ENCODE data around the gene TPGS2.
"Not testable (repeated sequence)": the region's sequence is repeated elsewhere in the genome, so short reads cannot be mapped to it uniquely, and the experiment has no call there.

TPGS2 gene

DNA sequence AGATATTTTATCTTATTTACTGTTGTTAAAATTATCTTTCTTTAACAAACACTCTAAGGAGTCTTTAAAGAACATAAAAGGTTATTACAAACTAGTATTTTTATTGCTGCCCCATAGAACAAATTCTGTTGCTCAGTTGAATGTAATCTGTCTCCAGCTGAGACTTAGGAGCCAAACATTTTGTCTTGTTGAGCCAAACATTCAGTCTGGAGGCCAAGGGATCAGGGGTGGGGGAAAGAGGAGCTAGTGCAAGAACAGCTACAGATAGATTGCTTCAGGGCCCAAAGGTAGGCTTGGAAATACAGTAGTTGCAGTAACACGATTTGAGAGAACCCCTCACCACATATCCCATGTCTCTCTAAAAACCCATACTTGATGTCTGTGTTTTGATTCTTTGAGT, 51.2 kb downstream of the TPGS2 start:
- in situ Hi-C loops (cut with MboI; ENCODE audit: low sequenced_read_pairs): no loop called here

DNA sequence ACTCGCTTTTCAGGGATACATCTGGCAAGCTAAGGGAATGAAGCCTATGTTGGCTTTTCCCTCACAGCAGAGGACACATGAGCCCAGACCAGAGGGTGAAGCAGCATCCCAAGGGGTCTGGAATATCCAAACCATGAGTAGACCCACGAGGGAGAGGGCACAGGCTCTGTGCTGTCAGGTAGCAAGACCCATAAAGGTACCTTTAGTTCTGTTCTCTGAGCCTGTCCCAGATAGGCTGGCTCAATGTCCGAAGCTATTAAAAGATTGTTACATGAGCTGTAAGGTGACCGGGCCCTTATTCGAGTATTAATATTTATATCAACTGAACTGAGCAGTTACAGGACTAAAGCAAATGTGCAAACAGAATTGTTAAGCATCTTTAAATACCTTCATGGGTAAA, 52.2 kb downstream of the TPGS2 start:
- in situ Hi-C loops (cut with MboI; ENCODE audit: low sequenced_read_pairs): no loop called here

DNA sequence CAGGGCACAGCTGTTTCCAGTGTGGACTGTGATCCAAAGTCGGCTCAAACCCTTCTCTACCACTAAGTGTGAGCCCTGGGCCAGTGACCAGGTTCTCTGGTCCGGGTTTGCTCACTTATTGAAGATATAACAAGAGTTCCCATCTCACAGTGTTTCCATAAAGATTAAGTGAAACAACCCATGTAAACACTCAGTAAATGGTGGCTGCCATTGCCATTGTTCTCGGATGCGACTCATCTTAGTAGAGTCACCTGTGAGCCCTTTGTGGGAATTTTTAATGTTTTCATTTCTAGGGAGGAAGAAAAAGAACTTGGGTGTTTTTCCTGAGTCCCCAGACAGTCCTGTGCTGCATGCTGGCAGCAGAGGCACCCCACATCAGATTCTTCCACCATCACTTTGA, 53.4 kb downstream of the TPGS2 start:
- in situ Hi-C loops (cut with MboI; ENCODE audit: low sequenced_read_pairs): no loop called here

DNA sequence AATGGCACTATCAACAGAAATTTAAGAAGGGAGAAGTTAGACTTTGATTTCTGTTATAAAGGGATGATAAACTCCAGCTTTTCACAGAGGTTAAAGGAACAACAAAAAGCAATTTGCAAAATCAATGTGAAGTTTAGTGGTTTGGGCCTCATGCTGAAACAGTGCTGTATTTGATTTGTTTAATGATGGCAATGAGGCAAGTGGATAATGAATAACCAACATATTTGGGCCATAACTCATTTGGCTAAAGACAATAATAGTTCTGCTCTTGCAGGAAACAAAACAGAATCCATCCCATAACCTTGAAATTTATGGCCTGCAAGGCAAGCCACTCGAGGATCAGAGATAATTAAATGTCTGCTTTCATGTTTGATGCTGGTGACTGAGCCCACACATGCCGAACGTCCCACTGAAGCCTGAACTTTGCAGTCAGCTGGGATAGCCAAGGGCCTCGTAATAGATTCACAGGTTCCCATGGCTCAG, 56.5 kb downstream of the TPGS2 start:
- in situ Hi-C loops (cut with MboI; ENCODE audit: low sequenced_read_pairs): no loop called here

DNA sequence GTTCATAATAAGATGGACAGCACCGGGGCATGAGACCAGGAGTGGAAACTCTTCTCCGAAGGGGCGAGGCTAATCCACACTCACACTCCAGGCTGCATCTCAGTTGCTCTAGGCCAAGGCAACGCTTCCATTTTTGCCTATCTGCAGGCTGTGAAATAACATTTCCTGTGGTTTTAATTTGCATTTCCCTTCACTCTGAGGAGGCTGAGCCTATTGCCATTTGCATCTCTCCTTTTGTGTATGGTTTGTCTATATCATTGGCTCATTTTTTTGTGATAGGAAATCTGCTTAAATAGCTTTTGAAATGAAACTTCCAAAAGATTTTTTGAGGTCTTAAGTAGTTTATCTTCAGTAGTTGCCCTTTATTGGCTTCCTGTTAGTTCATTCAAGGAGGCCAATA, 57.6 kb downstream of the TPGS2 start:
- in situ Hi-C loops (cut with MboI; ENCODE audit: low sequenced_read_pairs): no loop called here

DNA sequence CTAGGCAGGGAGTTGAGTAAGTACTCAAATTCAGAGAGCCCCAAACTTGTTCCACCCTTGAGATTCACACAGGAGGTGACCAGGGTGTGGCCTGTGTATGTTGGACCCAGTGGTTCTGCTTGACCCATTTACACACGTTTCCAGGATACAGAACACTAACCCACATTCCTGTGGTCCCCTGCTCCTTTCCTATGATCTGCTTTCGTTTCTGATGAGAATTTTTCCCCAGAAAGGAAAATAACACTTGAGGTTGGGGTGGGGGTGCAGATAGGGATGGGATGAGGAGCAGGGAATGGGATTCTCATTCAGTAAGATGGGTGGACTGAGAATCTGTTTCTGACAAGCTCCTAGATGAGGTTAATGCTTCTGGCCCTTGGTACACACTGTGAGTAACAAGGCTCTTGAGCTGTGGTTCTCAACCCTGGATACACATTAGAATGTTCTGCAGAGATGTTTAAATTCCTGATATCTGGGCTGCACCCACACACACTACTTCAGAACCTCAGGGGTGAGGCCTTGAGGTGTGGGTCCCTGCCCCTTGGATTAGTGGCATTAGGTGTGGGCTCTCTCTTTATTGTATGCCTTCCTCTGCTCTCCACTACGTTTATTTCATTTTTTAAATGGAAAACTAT, 58.4 kb downstream of the TPGS2 start:
- in situ Hi-C loops (cut with MboI; ENCODE audit: low sequenced_read_pairs): no loop called here

DNA sequence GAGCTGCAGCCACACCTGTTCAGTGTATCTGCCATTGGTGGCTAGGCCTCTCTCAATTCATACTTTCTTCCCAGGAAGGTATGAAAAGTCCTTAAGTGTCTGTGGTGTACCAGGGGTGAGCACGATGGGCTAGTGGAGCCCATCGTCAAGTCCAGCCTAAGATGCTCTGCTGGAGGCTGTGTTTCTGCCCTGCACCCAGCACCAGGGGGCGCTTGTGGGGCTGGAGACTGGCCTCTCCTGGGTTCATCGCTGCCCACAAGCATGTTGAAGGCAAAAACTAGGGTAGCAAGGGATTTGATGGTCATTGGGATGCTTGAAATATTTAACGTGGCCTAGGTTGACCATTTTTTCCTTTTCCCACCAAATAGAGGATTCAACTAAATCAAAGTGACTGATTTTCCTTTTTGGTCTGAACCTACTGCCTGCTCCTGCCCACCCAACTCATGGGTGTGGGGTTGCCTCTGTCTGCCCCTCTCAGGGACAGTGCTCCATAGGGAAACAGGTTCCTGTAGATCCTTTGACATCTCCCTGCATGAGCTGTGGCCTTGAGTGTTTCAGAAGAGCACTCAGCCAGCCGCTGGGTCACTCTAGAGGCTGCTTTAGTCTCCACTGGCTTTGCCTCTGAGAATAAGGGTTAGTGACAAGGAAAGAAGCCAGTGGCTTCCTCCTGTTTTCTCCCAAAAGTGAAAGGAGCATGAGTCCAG, 59.0 kb downstream of the TPGS2 start:
- in situ Hi-C loops (cut with MboI; ENCODE audit: low sequenced_read_pairs): no loop called here

DNA sequence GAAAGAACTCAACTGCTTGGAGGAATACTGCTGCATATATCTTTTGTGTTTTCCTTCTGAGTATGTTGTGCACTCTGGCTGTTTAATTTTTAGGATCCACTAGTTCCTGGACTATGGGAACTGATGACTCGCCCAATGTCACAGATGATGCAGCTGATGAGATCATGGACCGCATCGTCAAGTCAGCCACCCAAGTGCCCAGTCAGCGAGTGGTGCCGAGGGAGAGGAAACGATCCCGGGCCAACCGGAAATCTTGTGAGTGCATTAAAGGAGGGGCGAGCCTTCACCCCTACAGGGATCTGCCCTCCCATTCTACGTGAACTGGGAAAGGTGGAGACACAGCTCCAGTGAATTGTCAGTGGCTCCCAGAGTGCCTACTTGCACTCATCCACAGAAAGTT, 59.6 kb downstream of the TPGS2 start:
- in situ Hi-C loops (cut with MboI; ENCODE audit: low sequenced_read_pairs): no loop called here

DNA sequence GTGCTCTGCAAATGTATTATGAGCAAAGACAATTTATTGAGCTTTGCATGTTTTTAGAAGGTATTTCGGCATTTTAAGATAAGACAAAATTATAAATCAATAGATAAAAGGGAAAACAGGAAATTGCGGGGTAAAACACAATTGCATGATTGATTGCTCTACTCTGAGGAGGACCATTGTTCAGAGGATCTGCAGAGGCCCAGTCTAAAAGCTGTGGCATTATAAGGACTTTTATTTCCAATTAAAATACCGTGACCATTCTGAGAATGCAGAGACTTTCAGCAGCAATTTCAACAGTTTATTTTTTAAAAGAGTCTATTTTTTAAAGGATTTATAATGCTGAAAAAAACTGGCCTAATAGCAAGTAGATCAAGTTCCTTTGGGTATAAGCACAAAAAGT, 62.0 kb downstream of the TPGS2 start:
- in situ Hi-C loops (cut with MboI; ENCODE audit: low sequenced_read_pairs): no loop called here

DNA sequence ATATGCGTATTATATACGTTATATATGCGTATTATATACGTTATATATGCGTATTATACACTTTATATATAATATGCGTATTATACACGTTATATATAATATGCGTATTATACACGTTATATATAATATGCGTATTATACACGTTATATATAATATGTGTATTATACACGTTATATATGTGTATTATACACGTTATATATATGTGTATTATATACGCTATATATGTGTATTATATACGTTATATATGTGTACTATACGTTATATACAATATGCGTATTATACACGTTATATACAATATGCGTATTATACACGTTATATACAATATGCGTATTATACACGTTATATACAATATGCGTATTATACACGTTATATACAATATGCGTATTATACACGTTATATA, 65.8 kb downstream of the TPGS2 start:
- in situ Hi-C loops (cut with MboI; ENCODE audit: low sequenced_read_pairs): not testable (repeated sequence)

DNA sequence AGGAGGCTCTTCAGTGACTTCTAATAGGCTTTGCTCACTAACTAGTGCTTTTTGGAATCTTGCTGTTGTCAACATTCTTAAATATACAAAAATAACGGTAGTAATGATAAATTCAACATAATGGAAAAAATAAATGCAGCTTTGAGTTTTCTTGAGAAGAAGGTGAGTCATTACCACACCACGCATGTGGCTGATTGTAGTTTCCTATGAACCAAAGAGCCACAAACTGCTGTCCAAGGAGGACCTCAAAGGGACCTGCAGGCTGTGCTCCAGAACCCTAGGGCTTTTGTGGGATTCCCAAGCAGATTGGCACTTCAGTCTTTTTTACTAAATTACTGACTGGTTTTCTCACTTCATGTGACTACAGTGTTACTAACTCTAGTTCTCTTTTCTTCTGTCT, 66.7 kb downstream of the TPGS2 start:
- in situ Hi-C loops (cut with MboI; ENCODE audit: low sequenced_read_pairs): no loop called here

DNA sequence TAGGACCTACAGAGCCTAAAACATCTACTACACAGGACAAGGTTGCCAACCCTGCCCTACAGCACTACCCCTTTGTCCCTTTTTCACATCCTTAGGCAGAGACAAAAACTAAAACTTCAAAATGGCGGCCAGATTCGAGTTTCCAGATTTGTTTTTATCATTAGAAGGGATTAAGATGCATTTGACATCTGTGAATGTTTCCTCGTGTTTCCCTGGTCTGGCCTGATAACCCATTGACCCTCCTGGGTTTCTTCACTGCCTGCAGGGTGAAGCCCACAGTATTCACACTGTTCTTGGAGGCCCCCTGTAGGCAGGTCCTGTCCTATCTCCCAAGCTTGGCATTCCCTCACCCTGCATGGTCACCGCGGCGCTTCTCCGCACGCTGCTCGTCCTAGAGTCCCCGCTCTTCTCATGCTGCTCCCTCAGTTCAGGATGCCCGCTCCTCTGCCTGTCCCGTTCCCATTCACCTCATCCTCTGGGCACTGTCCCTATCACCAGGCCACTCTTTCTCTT, 67.6 kb downstream of the TPGS2 start:
- in situ Hi-C loops (cut with MboI; ENCODE audit: low sequenced_read_pairs): no loop called here

DNA sequence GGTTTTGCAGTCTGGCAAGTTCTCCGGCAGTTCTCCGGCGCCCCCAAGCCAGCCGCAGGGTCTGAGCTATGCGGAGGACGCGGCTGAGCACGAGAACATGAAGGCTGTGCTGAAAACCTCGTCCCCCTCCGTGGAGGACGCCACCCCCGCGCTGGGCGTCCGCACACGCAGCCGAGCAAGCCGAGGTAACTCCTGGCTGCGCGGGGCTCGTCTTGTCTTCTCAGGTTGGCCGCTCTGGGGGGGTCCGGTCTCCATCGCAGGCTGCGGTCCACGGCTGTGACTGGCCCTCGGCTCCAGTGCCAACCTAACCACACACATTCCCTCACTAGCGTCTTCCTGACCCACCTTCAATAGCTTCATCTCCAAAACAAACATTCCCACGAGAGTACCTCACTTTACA, 68.2 kb downstream of the TPGS2 start:
- in situ Hi-C loops (cut with MboI; ENCODE audit: low sequenced_read_pairs): no loop called here

DNA sequence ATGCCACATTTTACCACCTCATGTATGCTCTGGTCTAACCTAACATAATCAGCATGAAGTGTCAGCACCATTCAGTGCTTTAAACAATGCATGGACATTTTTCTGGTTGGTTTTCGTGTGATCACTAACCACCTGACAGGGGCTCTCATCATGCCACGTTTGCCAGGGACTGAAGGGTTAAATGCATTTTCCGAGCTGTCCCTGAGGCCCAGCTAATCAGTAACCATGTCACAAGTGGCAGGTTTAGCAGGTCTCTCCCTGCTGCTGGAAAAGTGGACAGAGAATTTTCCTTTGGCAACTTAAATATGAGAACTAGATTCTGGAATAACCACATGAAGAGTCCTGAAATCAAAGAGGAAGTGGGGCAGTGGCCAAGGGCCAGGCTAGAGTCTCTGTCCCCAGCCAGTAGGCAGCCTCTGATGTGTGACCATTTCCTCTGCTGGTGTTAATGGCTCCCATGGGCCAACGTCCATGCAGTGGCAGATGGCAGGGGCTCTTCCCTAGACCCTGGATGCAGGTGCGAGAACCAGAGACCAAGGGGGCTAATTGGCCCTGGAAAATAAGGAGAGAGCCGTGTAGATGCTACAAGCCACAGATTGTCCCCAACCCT, 69.5 kb downstream of the TPGS2 start:
- in situ Hi-C loops (cut with MboI; ENCODE audit: low sequenced_read_pairs): no loop called here

DNA sequence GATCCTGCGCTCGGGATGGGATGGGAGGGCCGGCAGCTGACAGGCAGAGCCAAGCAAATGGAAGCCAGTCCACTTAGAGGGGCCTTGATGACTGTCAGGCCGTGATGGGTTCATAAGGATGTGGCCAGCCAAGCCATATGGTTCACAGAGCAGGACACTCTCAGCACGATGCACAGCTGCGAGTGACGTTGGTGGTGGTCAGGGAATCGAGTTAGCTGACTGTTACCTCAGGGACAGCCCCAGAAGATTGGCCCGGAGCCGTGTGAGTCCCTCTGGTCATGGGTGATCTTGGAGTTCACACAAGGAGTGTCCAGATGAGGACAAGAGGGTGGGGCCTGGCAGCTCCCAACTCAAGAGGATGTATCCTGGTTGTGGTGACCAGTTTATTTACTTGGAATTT, 70.2 kb downstream of the TPGS2 start:
- in situ Hi-C loops (cut with MboI; ENCODE audit: low sequenced_read_pairs): no loop called here

DNA sequence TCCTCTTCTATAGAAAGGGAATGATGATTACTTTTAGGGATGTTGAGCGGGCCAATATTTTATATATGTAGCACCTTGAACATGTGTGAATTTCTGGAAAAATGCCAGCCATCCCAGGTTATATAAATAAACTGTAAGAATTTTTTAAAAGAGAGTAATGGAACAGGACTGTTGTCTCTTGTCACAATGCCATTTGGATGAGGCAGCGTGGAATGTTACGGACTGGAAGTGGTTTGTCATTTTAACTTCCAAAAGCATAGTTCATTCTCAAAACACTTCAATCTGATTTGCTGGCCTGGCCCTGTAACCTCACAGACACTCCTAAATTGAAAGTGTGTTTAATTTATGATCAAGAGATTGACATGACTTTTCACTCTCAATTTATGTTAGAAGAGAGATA, 70.8 kb downstream of the TPGS2 start:
- in situ Hi-C loops (cut with MboI; ENCODE audit: low sequenced_read_pairs): no loop called here

DNA sequence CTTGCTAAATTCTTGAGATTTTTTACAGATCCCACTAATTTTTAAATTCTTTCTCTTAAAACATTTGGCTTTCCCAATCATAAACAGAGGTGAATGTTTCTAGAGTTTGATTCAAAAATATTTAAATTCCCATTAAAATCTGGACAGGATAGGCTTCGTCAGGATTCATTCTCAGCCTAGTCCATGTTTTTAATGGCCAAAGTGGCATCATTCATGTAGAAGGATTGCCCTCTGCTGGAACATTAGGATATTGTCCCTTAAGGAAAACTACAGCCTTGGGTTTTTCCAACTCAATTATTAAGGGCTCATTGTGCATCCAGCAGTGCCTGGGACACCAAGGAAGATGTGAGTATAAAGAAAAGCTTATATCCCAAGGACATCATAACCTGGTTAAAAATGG, 71.7 kb downstream of the TPGS2 start:
- in situ Hi-C loops (cut with MboI; ENCODE audit: low sequenced_read_pairs): no loop called here

DNA sequence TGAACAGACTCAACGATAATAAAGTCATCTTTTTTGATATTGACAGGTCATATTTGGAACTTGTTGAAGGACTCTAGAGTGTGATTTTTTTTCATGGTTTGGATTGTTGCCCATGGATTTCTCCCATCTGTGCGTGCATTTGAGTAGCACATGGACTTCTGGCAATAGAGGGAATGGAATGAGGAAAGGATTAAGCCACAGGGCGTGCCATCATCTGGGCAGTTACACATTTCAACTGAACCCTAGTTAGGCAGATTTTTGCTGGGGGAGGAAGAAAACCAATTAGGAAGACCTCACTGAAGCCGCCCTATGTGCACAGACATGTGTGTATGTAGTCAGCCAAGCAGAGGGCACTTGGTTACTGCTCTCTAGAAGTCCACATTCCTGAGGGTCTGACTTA, 72.6 kb downstream of the TPGS2 start:
- in situ Hi-C loops (cut with MboI; ENCODE audit: low sequenced_read_pairs): no loop called here

DNA sequence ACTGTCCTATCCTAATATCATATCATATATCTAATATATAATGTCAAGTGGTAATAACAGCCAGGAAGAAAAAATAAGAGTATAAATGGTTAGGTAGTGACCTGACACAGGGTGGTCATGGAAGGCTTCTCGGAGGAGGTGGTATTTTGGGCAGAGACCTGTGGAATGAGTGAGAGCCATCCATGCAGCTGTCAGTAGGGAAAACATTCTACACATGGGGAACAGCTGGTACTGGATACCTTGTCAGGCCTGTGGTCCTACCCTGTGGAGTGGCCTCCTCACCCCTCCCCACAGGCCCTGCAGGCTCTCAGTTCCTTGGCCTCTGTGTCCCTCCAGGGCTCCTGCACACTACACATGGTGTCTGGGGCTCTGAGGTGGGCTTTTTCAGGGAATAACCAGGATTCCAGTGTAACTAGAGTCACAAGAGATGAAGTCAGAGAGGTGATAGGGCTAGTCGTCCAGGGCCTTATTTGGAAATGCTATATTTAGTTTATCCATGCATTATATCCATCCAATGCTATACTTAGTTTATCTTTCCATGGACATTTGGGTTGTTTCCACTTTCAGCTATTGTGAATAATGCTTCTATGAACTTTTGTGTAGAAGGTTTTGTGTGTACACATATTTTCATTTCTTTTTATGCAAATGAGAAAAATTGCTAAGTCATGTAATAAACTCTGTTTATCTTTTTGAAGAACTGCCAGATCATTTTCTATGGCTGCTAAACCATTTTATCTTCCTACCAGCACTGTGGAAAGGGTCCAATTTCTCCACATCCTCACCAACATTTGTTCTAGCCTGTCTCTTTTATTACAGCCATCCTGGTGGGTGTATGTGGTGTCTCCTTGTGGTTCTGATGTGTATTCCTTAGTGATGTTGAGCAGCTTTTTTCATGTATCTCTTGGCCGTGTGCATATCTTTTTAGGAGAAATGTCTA, 75.6 kb downstream of the TPGS2 start:
- in situ Hi-C loops (cut with MboI; ENCODE audit: low sequenced_read_pairs): no loop called here

DNA sequence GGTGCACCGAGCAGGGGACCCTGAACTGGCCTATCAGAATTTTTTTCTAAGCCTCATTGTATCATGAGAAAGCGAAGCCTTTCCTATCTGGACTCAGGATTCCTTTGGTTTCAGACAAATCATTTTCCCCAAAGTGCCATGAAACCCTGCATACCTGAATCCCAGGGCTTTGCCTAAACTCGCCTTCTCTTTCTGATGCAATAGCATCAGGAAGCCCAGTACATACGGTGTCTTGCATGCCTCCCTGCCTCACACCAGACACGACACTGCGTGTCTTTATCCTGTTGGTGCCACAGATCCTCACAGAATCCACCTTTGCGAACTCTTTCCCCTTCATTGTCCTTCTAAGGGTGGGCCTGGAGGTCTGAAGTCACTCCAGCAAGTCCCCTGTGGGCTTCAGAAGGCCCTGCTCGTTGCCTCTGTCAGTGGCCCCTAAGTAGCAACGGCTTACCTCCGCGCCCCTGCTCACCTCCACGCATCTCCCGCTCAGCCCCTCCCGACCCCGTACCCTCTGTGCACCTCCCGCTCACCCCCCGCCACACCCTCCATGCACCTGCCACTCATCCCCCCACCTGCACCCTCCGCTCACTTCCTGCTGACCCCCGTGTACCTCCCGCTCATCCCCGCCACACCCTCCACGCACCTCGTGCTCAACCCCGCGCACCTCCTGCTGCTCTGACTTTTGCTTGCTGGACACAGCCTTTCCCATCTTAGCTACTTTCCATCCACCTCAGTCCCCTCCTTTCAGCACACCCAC, 83.4 kb downstream of the TPGS2 start:
- in situ Hi-C loops (cut with MboI; ENCODE audit: low sequenced_read_pairs): no loop called here
